B cell (primary cell): Measurements from ENCODE around the gene PCSK2. TPM values are rescaled to one million over a fixed set of nuclear protein-coding genes. Genes with fewer than 3 reads are reported as not detected.
A peak's percentile ranks its signal among the peaks of the same experiment; 100 is the strongest.

Experiments
- ATAC-seq: fragments of 200-7000 bp; cut with Tn5 transposase; one replicate; pipeline ENCODE4 v1.10.0; 2021; ENCODE audit warnings: low read depth, mild to moderate bottlenecking, moderate number of reproducible peaks, moderate library complexity
- CTCF ChIA-PET: fragments of 350-600 bp; sonication (Branson Sonifier 250); formaldehyde crosslinking; loops from one replicate; lab custom pipeline; 2021; ENCODE audit warnings: antibody characterized with exemption, inconsistent platforms; lab: Charles Lee
- POLR2A ChIA-PET: fragments of 350-600 bp; sonication (Branson Sonifier 250); formaldehyde crosslinking; loops from one replicate; lab custom pipeline; 2021; ENCODE audit warnings: antibody characterized with exemption; lab: Charles Lee
- DNase-seq: peaks from one replicate; pipeline ENCODE4 v3.0.0; 2013
- H2AFZ ChIP-seq: 2 replicates; pipeline ENCODE4 v1.6.1; 2012; ENCODE audit warnings: mild to moderate bottlenecking, low read depth, low read length; ENCODE audit not compliant: insufficient read depth, poor library complexity, severe bottlenecking
- H3K27ac ChIP-seq, 2 donors: 1 replicate in 1 of 2; 2 replicates in 1 of 2; pipeline ENCODE4 v1.5.1; 2012 to 2013; ENCODE audit warnings: low read length in 2 of 2, mild to moderate bottlenecking in 2 of 2, moderate library complexity in 1 of 2
- H3K27me3 ChIP-seq, 4 experiments: fragments of 200-600 bp in 1 of 4; sonication (generic) in 1 of 4; replicated peaks in 1 of 4; 1 replicate in 2 of 4; 2 replicates in 2 of 4; pipeline versions ENCODE4 v1.6.1 to v1.7.0; 2013 to 2016; ENCODE audit warnings: low read length in 3 of 4, mild to moderate bottlenecking in 2 of 4, mixed read lengths in 1 of 4, moderate library complexity in 1 of 4; ENCODE audit not compliant: insufficient read depth in 4 of 4, control insufficient read depth in 3 of 4; ENCODE audit errors: control extremely low read depth in 1 of 4
- H3K36me3 ChIP-seq, 2 experiments: replicated peaks in 1 of 2; 1 replicate in 1 of 2; 2 replicates in 1 of 2; pipeline versions ENCODE4 v1.6.1 to v1.7.1; 2013; ENCODE audit warnings: low read length in 1 of 2; ENCODE audit not compliant: insufficient read depth in 2 of 2, control insufficient read depth in 1 of 2; ENCODE audit errors: control extremely low read depth in 1 of 2, extremely low read depth in 1 of 2
- H3K4me1 ChIP-seq, 2 donors: fragments of 200-600 bp in 1 of 2; sonication (generic) in 1 of 2; 1 replicate in 1 of 2; 2 replicates in 1 of 2; pipeline versions ENCODE4 v1.5.1 to v1.6.1; 2013 to 2017; ENCODE audit warnings: low read length in 2 of 2; ENCODE audit not compliant: control insufficient read depth in 2 of 2, insufficient read depth in 2 of 2
- H3K4me2 ChIP-seq: replicated peaks from 2 replicates; pipeline ENCODE3; 2012; ENCODE audit warnings: mild to moderate bottlenecking, low read depth, low read length; ENCODE audit not compliant: poor library complexity, severe bottlenecking
- H3K4me3 ChIP-seq, 5 experiments: fragments of 200-600 bp in 1 of 5; sonication (generic) in 1 of 5; 1 replicate in 3 of 5; 2 replicates in 2 of 5; pipeline versions ENCODE4 v1.5.1 to v1.7.0; 2011 to 2016; ENCODE audit warnings: low read length in 4 of 5, mild to moderate bottlenecking in 4 of 5, low read depth in 2 of 5, control low read depth in 1 of 5, moderate library complexity in 1 of 5; ENCODE audit not compliant: insufficient read depth in 1 of 5; ENCODE audit errors: control extremely low read depth in 1 of 5, extremely low read depth in 1 of 5
- H3K79me2 ChIP-seq: fragments of 200-600 bp; sonication (generic); one replicate; pipeline ENCODE4 v1.6.0; 2016; ENCODE audit warnings: low read length; ENCODE audit not compliant: control insufficient read depth, insufficient read depth
- H3K9ac ChIP-seq: fragments of 200-600 bp; sonication (generic); 2 replicates; pipeline ENCODE4 v1.6.1; 2017; ENCODE audit warnings: mild to moderate bottlenecking, low read length, moderate library complexity
- H3K9me3 ChIP-seq, 3 donors: one replicate each; pipeline versions ENCODE4 v1.6.1 to v1.7.1; 2013; ENCODE audit warnings: low read length in 2 of 3; ENCODE audit not compliant: control insufficient read depth in 2 of 3, insufficient read depth in 1 of 3; ENCODE audit errors: control extremely low read depth in 1 of 3
- H4K20me1 ChIP-seq: 2 replicates; pipeline ENCODE4 v1.6.0; 2012; ENCODE audit warnings: mild to moderate bottlenecking, low read length; ENCODE audit not compliant: insufficient read depth, control insufficient read depth, poor library complexity, severe bottlenecking
- H3K27ac Mint-ChIP-seq: one replicate; pipeline ENCODE4 v1.8.0; 2021; ENCODE audit warnings: mixed read lengths
- H3K27me3 Mint-ChIP-seq: one replicate; pipeline ENCODE4 v1.8.0; 2021; ENCODE audit warnings: mixed read lengths
- H3K4me1 Mint-ChIP-seq: one replicate; pipeline ENCODE4 v1.8.0; 2021; ENCODE audit warnings: mixed read lengths
- H3K4me3 Mint-ChIP-seq: one replicate; pipeline ENCODE4 v1.8.0; 2021; ENCODE audit warnings: mixed read lengths
- H3K9me3 Mint-ChIP-seq: one replicate; pipeline ENCODE4 v1.8.0; 2022; ENCODE audit warnings: mixed read lengths; ENCODE audit not compliant: insufficient read depth
- EZH2 ChIP-seq: IDR thresholded peaks from 2 replicates; pipeline ENCODE4 v1.6.1; 2012; ENCODE audit warnings: borderline replicate concordance, low read depth, mild to moderate bottlenecking, moderate library complexity, low read length; ENCODE audit not compliant: insufficient read depth, poor library complexity, severe bottlenecking
- WGBS: methylation state at CpG from one replicate; pipeline ENCODE4 v1.1.5; 2013; ENCODE audit warnings: missing lambda C conversion rate; ENCODE audit not compliant: insufficient coverage; 5-methylcytosine and 5-hydroxymethylcytosine counted together
- intact Hi-C: fragments of 100-400 bp; cut with micrococcal nuclease; formaldehyde crosslinking; loops from one replicate; pipeline ENCODE4 v1.10.0; 2022
- polyA plus RNA-seq: library from polyadenylated mRNA; depleted of rRNA; stranded (reverse); fragments of >200 nt; gene quantifications from 2 replicates; pipeline ENCODE4 v1.2.3, GENCODE V29; 2012
- total RNA-seq, 2 donors: library from RNA; stranded (reverse); fragments of 120-200 nt in 1 of 2; gene quantifications; 1 replicate in 1 of 2; 2 replicates in 1 of 2; pipeline versions ENCODE4 v1.2.3 to v1.2.4, GENCODE V29; 2013 to 2022
- TF ChIP-seq, protein P1 (sequence below): fragments of 200-600 bp; IDR thresholded peaks from one replicate; pipeline ENCODE4 v1.8.0; 2022; ENCODE audit warnings: antibody characterized with exemption, mild to moderate bottlenecking

Gene PCSK2
- total and polyA plus RNA-seq, 2 donors (not counting 1 experiment from before 2014, with no cell fraction given), result not detected

GRCh38 chr20:17511401-17511800 lies 284.6 kb downstream of the PCSK2 start:
- POLR2A ChIA-PET, result no interaction called here
- no peak overlapping the region for H2AFZ ChIP-seq
- no peaks in the 10 kb centered on the region for H3K4me1 ChIP-seq
- H3K9ac ChIP-seq, result no peak overlapping the region
- no peaks in the 10 kb centered on the region for H3K4me1 Mint-ChIP-seq
- H3K4me3 Mint-ChIP-seq, result no peak overlapping the region
- H3K9me3 ChIP-seq, result no peaks in the 10 kb centered on the region
- H3K27me3 ChIP-seq, result peaks cover 0 to 3% (median 0%) of the 10 kb centered on the region in 4 experiments
- no peak overlapping the region for H3K27ac ChIP-seq
- TF ChIP-seq EZH2, result no peak
- TF ChIP-seq, protein P1, sequence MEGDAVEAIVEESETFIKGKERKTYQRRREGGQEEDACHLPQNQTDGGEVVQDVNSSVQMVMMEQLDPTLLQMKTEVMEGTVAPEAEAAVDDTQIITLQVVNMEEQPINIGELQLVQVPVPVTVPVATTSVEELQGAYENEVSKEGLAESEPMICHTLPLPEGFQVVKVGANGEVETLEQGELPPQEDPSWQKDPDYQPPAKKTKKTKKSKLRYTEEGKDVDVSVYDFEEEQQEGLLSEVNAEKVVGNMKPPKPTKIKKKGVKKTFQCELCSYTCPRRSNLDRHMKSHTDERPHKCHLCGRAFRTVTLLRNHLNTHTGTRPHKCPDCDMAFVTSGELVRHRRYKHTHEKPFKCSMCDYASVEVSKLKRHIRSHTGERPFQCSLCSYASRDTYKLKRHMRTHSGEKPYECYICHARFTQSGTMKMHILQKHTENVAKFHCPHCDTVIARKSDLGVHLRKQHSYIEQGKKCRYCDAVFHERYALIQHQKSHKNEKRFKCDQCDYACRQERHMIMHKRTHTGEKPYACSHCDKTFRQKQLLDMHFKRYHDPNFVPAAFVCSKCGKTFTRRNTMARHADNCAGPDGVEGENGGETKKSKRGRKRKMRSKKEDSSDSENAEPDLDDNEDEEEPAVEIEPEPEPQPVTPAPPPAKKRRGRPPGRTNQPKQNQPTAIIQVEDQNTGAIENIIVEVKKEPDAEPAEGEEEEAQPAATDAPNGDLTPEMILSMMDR, result no peak
- peaks cover 13% of the 10 kb centered on the region for H3K27me3 Mint-ChIP-seq
- H3K9me3 Mint-ChIP-seq, result no peaks in the 10 kb centered on the region
- H4K20me1 ChIP-seq, result no peaks in the 10 kb centered on the region
- 80% methylated on average over 1 of the region's 6 CpGs for WGBS
- H3K79me2 ChIP-seq, result no peaks in the 10 kb centered on the region
- no peak for DNase-seq
- ATAC-seq, result no peak
- H3K4me2 ChIP-seq, result no peak overlapping the region
- CTCF ChIA-PET, result interaction anchor here (0.8 kb wide), 1 partner anchor 25 kb away, joined by 4 read pairs; no protein-coding TSS in a partner anchor
- peak overlapping the region; percentile 39 for H3K27ac Mint-ChIP-seq
- intact Hi-C loops, result no loop called here
- no peaks in the 10 kb centered on the region for H3K36me3 ChIP-seq
- no peak overlapping the region for H3K4me3 ChIP-seq

DNA sequence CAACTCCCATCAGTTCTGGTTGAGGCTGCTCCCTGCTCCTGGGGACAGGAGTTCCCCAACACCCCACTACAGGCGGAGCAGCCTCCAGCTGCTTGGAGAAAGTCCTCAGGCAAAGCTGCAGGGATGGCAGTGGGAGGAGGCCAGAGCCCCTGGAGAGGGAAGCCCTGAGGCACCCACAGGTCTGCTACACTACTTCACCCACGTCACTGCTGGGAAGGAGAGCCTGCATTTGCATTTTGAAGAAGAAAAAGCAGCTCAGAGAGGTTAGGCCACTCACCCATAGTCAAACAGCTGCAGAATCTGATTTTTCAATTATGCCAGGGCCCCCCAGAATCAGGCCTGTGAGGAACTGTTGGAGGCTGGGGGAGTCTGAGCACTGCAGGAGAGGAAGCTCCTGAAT lies 287.1 kb downstream of the PCSK2 start:
- intact Hi-C loops, result no loop called here
- H3K27ac Mint-ChIP-seq, result no peak overlapping the region

More for the DNA sequence above, 287.1 kb downstream of the PCSK2 start:
- no peaks in the 10 kb centered on the region for H3K79me2 ChIP-seq
- H3K4me3 Mint-ChIP-seq, result no peak overlapping the region
- ATAC-seq, result no peak
- no peaks in the 10 kb centered on the region for H3K9me3 ChIP-seq
- no peaks in the 10 kb centered on the region for H3K36me3 ChIP-seq
- H3K9ac ChIP-seq, result no peak overlapping the region
- peaks cover 0 to 5% (median 2%) of the 10 kb centered on the region in 4 experiments for H3K27me3 ChIP-seq
- DNase-seq, result no peak
- H3K27ac ChIP-seq, result no peak overlapping the region
- H3K27me3 Mint-ChIP-seq, result peaks cover 26% of the 10 kb centered on the region
- POLR2A ChIA-PET, result interaction anchor here (0.6 kb wide), 1 partner anchor 365 kb away, joined by 6 read pairs; no protein-coding TSS in a partner anchor
- H3K4me1 ChIP-seq, result no peaks in the 10 kb centered on the region
- no peak overlapping the region for H2AFZ ChIP-seq
- no peaks in the 10 kb centered on the region for H3K4me1 Mint-ChIP-seq
- CTCF ChIA-PET, result interaction anchor here (1.3 kb wide), 1 partner anchor 9 kb away, joined by 10 read pairs; no protein-coding TSS in a partner anchor
- H3K4me3 ChIP-seq, result no peak overlapping the region
- no CpG with 5 or more reads among the region's 2 CpGs for WGBS
- H4K20me1 ChIP-seq, result no peaks in the 10 kb centered on the region
- no peaks in the 10 kb centered on the region for H3K9me3 Mint-ChIP-seq
- TF ChIP-seq, protein P1, result no peak
- TF ChIP-seq EZH2, result no peak
- H3K4me2 ChIP-seq, result no peak overlapping the region
